AG09309 (cell line): Measurements from ENCODE around the gene ATG16L2.

Experiments used
- DNase-seq: peaks from one replicate; pipeline ENCODE4 v3.0.0-alpha.2; 2010; ENCODE audit warnings: low read depth
- H3K4me3 ChIP-seq: 2 replicates; pipeline ENCODE4 v1.5.1; 2011; ENCODE audit warnings: mild to moderate bottlenecking, low read depth, low read length, moderate library complexity; ENCODE audit not compliant: control insufficient read depth
- CTCF ChIP-seq: IDR thresholded peaks from 2 replicates; pipeline ENCODE4 v1.5.1; 2011; ENCODE audit warnings: mild to moderate bottlenecking, low read depth, low read length, inconsistent platforms; ENCODE audit not compliant: insufficient read depth, control insufficient read depth; ENCODE audit errors: missing control alignments

The ATG16L2 gene

GRCh38 chr11:72871119-72871518 is 56.9 kb downstream of the ATG16L2 start:
- no peak overlapping the region for H3K4me3 ChIP-seq
- TF ChIP-seq CTCF, result no peak
- no peak for DNase-seq

DNA sequence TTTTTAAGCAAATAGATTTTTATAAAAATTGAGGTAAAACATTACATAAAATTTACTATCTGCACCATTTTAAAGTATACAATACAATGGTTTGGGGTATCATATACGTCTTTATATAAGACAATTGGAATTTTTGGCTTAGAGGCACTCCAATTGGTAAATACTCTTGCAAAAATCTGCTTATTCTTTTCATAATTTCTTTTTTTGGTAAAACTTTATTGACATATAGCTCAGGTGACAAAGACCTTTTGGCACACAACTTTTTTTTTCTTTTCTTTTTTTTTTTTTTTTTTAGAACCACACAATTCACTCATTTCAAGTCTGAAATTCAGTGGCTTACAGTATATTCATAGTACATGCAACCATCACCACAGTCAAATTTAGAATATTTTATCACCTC is 57.8 kb downstream of the ATG16L2 start:
- TF ChIP-seq CTCF, result no peak
- H3K4me3 ChIP-seq, result no peak overlapping the region
- no peak for DNase-seq

DNA sequence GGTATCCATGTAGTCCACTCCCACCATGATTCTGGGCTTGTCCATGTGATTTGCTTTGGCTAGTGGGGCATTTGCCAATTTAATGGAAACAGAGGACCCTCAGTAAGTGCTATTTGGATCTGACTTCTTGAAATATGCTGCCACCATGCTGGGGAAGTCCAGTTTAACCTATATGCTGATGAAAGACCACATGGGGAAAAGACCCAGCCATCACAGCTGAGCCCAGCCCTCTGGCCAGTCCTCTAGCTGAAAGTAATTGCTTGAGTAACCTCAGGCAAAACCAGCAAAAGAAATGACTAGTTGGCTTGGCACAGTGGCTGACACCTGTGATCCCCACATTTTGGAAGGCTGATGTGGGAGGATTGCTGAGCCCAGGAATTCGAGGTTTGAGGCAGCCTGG is 61.5 kb downstream of the ATG16L2 start:
- no peak for TF ChIP-seq CTCF
- no peak for DNase-seq
- no peak overlapping the region for H3K4me3 ChIP-seq

DNA sequence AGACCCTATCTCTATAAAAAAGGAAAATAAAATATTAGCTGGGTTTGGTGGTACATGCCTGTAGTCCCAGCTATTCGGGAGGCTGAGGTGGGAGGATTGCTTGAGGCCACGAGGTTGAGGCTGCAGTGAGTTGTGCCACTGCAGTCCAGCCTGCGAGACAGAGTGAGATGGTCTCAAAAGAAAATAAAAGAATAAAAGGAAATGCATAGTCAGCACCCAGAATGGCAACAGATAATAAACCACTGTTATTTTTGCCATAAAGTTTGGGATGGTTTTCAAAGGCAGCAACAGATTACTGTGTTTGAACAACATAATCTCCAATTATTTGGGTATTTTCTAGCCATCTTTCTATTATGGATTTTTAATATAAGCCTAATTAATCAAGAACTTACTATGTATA is 61.9 kb downstream of the ATG16L2 start:
- TF ChIP-seq CTCF, result no peak
- no peak for DNase-seq
- H3K4me3 ChIP-seq, result no peak overlapping the region
